C4-2B (cell line): Measurements from ENCODE around the gene S100Z.

Source experiments
- ZFX ChIP-seq: fragments of 450-650 bp; IDR thresholded peaks from 2 replicates; pipeline ENCODE4 v1.6.1; 2017
- TF ChIP-seq, protein P1 (sequence below): fragments of 450-650 bp; conservative IDR thresholded peaks from 2 replicates; pipeline ENCODE4 v1.5.1; 2017; ENCODE audit warnings: mild to moderate bottlenecking

DNA sequence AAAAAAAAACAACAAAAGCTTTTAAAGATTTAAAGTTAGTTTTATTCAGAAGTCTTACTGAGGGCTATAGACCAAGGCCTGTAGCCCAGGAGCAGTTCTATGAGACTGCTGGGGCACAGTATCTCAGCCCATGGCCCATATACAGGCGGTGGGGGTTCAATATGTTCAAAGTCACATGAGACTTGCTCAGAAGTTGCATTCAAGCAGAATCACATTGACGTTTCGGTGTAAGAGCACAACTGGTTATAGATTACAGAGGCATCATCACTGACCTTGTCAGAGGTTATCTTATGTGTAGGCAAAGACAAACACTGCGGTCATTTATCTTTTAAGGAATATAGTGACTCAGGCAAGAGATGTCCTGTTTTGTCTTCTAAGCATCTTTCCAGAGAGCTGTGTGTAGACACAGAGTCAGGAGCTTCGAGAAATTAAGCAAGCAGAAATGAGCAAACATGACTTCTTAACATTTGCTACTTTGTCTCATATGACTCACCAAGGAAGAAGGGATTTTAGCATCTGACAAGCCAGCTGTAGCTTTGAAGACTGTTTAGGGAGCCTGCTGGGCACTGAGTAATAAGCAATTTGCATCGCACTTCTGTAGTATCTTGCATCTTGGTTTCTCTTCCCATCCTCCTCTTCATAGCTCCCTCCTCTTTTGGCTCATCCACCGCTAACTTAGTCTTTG lies 43.9 kb upstream of the S100Z start:
- TF ChIP-seq, protein P1, sequence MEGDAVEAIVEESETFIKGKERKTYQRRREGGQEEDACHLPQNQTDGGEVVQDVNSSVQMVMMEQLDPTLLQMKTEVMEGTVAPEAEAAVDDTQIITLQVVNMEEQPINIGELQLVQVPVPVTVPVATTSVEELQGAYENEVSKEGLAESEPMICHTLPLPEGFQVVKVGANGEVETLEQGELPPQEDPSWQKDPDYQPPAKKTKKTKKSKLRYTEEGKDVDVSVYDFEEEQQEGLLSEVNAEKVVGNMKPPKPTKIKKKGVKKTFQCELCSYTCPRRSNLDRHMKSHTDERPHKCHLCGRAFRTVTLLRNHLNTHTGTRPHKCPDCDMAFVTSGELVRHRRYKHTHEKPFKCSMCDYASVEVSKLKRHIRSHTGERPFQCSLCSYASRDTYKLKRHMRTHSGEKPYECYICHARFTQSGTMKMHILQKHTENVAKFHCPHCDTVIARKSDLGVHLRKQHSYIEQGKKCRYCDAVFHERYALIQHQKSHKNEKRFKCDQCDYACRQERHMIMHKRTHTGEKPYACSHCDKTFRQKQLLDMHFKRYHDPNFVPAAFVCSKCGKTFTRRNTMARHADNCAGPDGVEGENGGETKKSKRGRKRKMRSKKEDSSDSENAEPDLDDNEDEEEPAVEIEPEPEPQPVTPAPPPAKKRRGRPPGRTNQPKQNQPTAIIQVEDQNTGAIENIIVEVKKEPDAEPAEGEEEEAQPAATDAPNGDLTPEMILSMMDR, result no peak
- TF ChIP-seq ZFX, result no peak
